ENCODE results near the gene ZNF658. TPM values are rescaled to one million over a fixed set of nuclear protein-coding genes. Genes with fewer than 3 reads are reported as not detected.
"Not testable (repeated sequence)": the region's sequence is repeated elsewhere in the genome, so short reads cannot be mapped to it uniquely, and the experiment has no call there.

The ZNF658 gene
- polyA plus RNA-seq (ENCODE audit: insufficient read length in 3 of 3) = 10 to 100 TPM in 2 of 3 donors, 1 to 10 TPM in 1; 9.2 to 14.1 (median 11.4) TPM

DNA sequence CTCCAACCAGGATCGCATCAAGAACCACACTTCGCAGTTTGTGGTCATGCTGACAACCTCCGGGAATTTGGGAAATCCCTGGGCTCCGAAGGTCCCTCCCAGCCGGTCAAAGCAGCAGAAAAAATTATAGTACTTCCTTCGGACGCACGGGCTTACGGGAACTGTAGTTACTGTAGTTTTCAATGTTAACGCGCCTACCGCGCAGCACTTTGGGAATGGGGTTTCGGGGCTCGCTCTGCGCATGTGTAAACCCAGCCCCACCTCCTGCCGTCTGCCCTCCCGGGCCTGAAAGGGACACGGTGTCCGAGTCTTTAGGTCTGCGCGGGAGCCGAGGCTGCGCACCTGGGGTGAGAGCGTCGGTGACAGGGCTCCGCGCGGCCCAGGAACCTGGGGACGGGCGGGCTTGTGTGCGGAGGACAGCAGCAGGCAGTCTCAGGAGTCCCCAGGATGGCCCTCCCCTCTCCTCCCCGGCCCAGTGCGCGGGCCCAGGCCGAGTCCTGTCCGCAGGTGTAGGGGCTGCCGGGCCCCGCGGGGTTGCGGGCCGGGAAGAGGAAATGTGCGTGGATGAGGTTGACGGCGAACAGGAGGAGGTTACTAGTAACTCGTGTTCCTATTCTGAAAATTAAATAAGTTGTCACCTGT lies at the start of gene ZNF658:
Gene ZNF658 (plus strand): TSS at position 236 of the 642 bp plus-strand sequence. CDS start 2,837 bp downstream, outside the sequence.
- DNase-seq (ENCODE audit: low read depth in 3 of 3, low spot score in 2 of 3) = peak; percentile 53 to 70 (median 56)

DNA sequence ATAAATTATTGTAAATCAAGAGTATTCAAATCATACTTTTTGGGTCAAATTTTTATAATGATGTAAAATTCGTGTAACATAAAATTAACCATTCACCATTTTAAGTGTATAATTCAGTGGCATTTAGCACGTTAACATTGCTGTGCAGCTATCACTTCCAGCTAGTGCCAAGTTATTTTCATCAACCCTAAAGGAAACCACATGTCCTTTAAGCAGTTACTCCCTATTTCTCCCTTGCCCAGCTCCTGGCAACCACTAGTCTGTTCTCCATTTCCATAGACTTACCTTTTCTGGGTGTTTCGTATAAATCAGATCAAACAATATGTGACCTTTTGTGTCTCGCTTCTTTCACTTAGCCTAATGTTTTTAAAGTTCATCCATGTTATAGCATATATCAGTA lies 38.8 kb upstream of the ZNF658 start:
- DNase-seq (ENCODE audit: low read depth in 3 of 3, low spot score in 2 of 3) = not testable (repeated sequence)

DNA sequence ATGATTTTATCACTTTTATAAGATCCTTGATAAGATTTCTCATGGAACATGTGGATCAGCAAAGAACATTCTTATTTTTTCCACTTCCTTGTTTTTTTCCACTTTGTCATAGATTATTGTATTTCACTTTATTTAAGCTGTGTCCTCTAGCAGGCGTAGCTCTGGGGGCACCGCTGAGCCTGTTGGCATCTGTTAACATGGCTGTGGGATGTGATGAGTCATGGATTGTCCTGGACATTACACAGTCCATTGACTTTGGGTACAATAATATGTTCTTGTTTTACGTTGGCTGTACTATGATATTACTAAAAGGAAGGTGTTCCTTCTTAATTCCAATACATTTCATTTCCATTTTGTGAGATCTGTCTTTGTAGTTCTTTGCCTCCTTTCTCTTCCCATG lies 31.9 kb upstream of the ZNF658 start:
- DNase-seq (ENCODE audit: low read depth in 3 of 3, low spot score in 2 of 3) = not testable (repeated sequence)

DNA sequence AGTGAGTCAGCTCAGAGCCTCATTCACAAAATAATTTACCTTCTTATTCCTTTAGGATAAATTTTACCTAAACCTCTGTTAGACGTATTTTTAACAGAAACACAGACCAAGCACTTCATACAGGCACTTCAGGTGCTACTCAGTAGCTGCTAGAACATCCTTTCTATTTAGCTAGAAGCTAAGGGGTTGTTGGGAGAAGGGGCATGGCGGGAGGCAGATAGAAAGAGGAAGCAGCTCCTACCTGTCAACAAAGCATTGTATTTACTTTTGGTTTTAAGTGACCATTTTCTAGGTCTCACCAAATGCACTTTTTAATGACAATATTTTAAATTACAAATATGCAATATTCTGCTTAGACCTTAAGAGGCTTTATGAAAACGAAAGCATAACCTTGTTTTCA lies 19.9 kb upstream of the ZNF658 start:
- not testable (repeated sequence) for DNase-seq (ENCODE audit: low read depth in 3 of 3, low spot score in 2 of 3)

DNA sequence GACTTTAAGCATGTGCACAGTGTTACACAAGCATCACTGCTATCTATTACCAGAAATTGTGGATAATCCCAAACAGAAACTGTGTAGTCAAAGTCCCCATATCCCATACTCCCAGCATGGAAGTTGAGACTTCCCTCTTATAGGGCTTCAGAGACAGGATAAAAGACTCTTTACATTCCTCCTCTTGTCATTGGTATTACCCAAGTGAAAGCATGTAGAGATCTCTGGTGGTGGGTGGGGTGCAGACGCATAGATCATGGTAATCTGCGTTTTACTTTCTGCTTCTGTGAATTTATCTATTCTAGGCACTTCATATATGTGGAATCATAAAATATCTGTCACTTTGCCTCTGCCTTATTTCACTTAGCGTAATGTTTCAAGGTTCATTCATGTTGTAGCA lies 18.7 kb upstream of the ZNF658 start:
- not testable (repeated sequence) for DNase-seq (ENCODE audit: low read depth in 3 of 3, low spot score in 2 of 3)

DNA sequence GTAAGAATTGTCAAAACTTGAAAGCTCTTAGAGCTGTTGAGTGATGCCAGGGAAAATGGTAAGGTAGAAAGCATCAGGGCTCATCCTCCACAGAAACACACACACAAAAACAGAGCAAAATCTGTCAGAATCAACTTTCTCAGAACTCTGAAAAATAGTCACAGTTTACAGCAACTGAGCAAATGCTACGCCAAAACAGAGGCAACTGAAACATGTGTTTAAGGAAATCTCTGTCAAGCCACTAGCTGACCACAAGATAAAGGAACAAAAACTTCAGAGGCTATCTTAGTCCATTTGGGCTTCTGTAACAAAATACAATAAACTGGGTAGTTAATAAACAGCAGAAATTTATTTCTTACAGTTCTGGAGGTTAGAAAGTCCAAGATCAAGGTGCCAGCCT lies 10.2 kb upstream of the ZNF658 start:
- not testable (repeated sequence) for DNase-seq (ENCODE audit: low read depth in 3 of 3, low spot score in 2 of 3)

DNA sequence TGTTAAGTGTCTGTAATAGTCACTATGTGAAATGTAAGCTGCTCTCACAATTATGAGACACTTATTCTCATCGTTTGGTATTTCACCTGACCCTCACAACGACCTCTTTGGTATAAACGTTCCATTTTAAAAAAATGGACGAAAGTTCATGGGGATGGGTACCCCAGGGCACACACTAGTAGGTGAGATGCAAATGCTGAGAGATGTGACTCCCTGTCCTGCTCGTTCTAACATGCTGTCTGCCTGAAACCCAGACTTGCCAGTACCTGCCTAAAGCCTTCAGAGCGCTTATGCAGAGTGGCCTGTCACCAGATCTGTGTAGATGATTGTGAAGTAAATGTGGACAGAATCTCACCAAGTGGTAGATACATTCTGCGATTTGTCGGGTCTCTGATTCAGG lies 616 bp downstream of the ZNF658 start:
- DNase-seq (ENCODE audit: low read depth in 3 of 3, low spot score in 2 of 3) = not testable (repeated sequence)

DNA sequence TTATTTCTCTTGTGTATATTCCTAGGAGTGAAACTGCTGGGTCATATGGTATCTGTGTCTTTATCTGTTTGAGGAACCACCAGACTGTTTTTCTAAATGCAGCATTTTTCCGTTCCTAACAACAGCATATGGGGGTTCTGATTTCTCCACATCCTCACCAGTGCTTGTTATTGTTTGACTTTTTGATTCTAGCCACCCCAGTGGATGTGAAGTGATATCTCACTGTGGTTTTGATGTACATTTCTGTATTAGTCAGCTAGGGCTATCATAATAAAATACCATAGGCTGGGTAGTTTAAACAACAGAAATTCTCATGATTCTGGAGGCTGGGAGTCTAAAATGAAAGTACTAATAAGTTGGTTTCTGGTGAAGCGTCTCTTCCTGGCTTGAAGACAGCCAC lies 9.0 kb downstream of the ZNF658 start:
- DNase-seq (ENCODE audit: low read depth in 3 of 3, low spot score in 2 of 3) = not testable (repeated sequence)

DNA sequence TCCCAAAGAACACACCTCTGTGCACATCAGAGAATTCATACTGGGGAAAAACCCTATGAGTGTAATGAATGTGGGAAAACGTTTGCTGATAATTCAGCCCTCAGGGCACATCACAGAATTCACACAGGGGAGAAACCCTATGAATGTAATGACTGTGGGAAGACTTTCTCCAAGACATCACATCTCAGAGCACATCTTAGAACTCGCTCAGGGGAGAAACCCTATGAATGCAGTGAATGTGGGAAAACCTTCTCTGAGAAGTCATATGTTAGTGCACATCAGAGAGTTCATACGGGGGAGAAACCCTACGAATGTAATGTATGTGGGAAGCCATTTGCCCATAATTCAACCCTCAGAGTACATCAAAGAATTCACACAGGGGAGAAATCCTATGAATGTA lies 19.5 kb downstream of the ZNF658 start:
- DNase-seq (ENCODE audit: low read depth in 3 of 3, low spot score in 2 of 3) = not testable (repeated sequence)

DNA sequence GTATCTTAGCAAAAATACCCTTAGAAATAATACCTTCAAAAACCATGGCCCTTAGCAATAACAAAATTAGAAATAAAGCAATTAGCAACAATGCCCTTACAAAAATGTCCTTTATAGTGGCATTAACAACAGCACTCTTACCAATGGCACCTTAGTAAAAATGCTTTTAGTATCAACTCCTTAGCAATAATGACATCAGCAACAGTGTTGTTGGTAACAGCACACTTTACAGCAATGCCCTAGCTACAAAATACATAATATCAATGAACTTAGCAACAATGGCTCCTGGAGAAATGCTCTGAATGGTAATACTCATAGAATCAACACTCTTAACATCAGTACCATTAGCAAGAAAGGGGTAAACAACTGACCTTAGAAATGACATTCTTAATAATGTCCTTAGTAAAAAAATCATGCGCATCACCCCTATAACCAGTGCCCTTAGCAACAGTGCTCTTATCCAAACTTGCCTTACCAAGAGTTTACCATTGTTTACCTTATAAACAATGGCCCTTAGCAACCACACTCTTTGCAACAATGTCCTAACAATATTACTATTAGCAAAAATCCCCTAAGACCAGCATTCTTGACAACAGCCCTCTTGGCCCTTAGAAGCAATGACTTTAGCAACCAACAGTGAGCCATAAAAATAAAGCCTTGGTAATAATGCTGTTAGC lies 35.8 kb downstream of the ZNF658 start:
- not testable (repeated sequence) for DNase-seq (ENCODE audit: low read depth in 3 of 3, low spot score in 2 of 3)

DNA sequence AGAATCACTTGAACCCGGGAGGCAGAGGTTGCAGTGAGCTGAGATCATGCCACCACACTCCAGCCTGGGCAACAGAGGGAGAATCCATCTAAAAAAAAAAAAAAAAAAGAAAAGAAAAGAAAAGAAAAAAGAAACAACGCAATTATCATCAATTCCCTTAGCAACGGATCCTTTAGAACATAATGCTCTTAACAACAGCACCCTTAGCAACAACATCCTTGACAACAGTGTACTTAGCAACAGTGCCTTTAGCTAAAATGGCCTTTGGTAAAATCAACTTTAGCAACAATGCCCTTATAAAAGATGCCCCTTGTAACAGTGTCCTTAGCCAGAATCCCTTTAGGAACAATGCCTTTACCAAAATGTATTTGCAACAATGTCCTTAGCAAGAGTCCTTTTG lies 37.1 kb downstream of the ZNF658 start:
- DNase-seq (ENCODE audit: low read depth in 3 of 3, low spot score in 2 of 3) = not testable (repeated sequence)

DNA sequence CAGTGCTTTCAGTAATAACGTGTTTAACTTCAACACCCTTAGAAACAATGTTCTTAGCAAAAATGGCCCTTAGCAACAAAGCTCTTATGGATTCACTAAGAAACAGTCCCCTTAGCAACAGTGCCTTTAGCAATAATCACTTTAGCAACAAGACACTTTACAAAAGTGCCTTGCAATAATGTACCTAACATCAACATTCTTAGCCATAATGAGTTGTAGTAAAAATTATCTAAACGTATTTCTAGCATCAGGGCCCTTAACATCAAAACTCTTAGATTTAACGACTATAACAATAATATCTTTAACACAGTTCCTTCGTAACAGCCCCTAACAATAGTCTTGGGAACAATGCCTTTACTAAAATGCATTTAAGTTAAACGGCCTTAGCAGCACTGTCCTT lies 37.8 kb downstream of the ZNF658 start:
- DNase-seq (ENCODE audit: low read depth in 3 of 3, low spot score in 2 of 3) = not testable (repeated sequence)

DNA sequence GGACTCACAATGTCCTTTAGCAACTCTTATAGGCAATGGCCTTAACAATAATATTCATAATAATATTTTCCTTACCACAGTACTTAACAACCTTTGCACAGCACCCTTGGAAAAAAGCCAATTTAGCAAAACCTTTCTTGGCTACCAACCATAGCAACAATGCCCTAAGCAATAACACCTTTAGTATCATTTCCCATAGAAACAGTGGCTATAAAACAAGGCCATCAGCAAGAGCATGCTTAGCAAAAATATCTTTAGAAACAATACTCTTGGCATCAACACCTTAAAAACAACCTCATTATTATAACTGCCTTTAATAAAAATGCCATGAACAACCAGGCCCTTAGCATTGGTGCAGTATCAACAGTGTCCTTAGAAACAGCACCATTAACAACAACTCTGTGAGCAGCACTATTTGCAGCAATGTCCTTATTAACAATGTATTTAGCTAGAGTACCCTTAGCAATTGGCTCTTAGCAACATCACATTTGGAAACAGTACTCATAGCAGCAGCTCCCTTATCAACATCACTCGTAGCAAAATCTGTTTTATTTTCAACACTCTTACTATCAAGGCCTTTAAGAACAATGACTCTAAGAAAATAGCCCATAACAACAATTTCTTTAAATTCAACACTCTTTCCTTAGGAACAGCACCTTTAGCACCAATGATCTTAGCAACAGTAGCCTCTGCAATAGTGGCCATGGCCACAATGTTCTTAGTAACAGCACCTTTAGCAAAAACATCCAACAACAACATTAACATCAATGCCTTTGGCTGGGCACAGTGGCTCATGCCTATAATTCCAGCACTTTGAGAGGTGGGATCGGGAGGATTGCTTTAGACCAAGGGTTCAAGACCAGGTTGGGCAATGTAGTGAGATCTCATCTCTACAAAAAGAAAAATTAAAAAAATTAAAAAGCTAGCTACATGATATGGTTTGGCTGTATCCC lies 39.6 kb downstream of the ZNF658 start:
- DNase-seq (ENCODE audit: low read depth in 3 of 3, low spot score in 2 of 3) = not testable (repeated sequence)

DNA sequence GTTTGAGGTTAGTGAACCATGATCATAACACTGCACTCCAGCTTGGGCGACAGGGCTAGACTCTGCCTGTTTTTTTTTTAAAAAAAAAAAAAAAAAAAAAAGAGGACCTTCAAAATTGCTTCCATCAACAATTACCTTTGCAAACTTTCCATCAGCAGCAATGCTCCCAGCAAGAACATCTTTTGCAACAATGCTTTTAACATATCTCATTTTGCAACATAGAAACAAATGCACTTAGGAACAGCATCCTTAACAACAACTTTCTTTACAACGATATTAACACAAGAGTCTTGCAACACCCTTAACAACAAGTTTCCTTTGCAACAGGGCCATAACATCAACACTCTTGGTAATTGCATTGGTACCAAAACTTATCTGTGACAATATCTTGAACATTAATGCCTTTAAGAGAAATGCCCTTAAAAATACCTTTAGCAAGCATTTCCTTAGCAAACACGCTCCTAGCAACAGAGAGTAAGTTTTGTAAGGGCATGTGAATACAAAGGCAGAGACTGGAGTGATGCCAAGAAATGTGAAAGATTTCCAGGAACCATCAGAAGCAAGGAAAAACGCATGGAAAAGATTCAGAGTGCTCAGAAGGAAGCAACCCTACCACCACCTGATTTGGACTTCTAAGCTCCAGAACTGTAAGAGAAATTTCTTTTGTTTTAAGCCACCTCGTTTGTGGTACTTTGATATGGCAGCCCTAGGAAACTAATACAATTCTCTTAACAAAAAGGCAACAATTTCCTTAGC lies 42.1 kb downstream of the ZNF658 start:
- DNase-seq (ENCODE audit: low read depth in 3 of 3, low spot score in 2 of 3) = not testable (repeated sequence)

DNA sequence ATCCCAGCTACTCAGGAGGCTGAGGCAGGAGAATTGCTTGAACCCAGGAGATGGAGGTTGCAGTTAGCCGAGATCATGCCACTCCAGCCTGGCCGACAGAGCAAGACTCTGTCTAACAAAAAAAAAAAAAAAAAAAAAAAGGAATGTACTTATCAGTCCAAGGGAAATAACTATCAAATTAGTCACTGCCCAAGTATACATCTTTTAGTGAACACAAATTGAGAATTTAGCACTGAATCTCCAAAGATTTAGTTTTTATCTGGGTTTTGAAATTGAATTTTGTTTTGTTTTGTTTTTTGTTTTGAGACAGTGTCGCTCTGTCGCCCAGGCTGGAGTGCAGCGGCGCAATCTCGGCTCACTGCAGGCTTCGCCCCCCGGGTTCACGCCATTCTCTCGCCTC lies 52.1 kb downstream of the ZNF658 start:
- DNase-seq (ENCODE audit: low read depth in 3 of 3, low spot score in 2 of 3) = not testable (repeated sequence)

Other genes starting within 250 kb of the ZNF658 start
- not detected for gene SPATA31A3, start 91.8 kb downstream of the ZNF658 start, polyA plus RNA-seq (ENCODE audit: insufficient read length in 3 of 3)

Measured in right renal cortex interstitium (tissue), 3 donors.